Endometrial microvascular endothelial cells (primary cell): ENCODE data around the gene MRPL14. TPM values are rescaled to one million over a fixed set of nuclear protein-coding genes. Genes with fewer than 3 reads are reported as not detected.
"Not testable (repeated sequence)": the region's sequence is repeated elsewhere in the genome, so short reads cannot be mapped to it uniquely, and the experiment has no call there.

Experiments
- in situ Hi-C: cut with HindIII; loops from 2 replicates; pipeline ENCODE4 v1.10.0; 2017; ENCODE audit warnings: low sequenced_read_pairs, low pct_unique_long_range_greater_than_20kb; ENCODE audit errors: inconsistent ontology term
- total RNA-seq: library from RNA; depleted of rRNA; stranded (reverse); fragments of >200 nt; gene quantifications from one replicate; pipeline ENCODE4 v1.2.3, GENCODE V29; 2015; ENCODE audit errors: inconsistent ontology term

The MRPL14 gene
- total RNA-seq, 1 donor from 2014 or later, result 50.4 TPM

- in situ Hi-C loops, result loop anchor here (10.0 kb wide), 1 partner anchor 128 kb away; no protein-coding TSS in a partner anchor
These were observed 20.2 kb downstream of the MRPL14 start for GRCh38 chr6:44107017-44107416.

GRCh38 chr6:44105993-44106740, 21.1 kb downstream of the MRPL14 start:
- in situ Hi-C loops, result loop anchor here (10.0 kb wide), 1 partner anchor 129 kb away; no protein-coding TSS in a partner anchor

- in situ Hi-C loops, result loop anchor here (10.0 kb wide), 1 partner anchor 130 kb away; no protein-coding TSS in a partner anchor
These were observed 22.1 kb downstream of the MRPL14 start for GRCh38 chr6:44105146-44105545.

GRCh38 chr6:44104481-44105021, 22.7 kb downstream of the MRPL14 start:
- in situ Hi-C loops, result loop anchor here (10.0 kb wide), 1 partner anchor 130 kb away; no protein-coding TSS in a partner anchor

- in situ Hi-C loops, result loop anchor here (10.0 kb wide), 1 partner anchor 132 kb away; no protein-coding TSS in a partner anchor
These were observed 24.7 kb downstream of the MRPL14 start for GRCh38 chr6:44102527-44102926.

GRCh38 chr6:44101832-44102231, 25.4 kb downstream of the MRPL14 start:
- in situ Hi-C loops, result loop anchor here (10.0 kb wide), 1 partner anchor 133 kb away; no protein-coding TSS in a partner anchor

GRCh38 chr6:44100088-44100550, 27.1 kb downstream of the MRPL14 start:
- in situ Hi-C loops, result loop anchor here (10.0 kb wide), 1 partner anchor 135 kb away; no protein-coding TSS in a partner anchor

GRCh38 chr6:44099192-44099591, 28.1 kb downstream of the MRPL14 start:
- in situ Hi-C loops, result no loop called here

GRCh38 chr6:44097782-44098317, 29.4 kb downstream of the MRPL14 start:
- in situ Hi-C loops, result no loop called here

- in situ Hi-C loops, result no loop called here
These were observed 30.6 kb downstream of the MRPL14 start for GRCh38 chr6:44096612-44097011.

GRCh38 chr6:44095243-44095623, 32.0 kb downstream of the MRPL14 start:
- in situ Hi-C loops, result not testable (repeated sequence)

- in situ Hi-C loops, result no loop called here
These were observed 32.6 kb downstream of the MRPL14 start for GRCh38 chr6:44094403-44095242.

- in situ Hi-C loops, result no loop called here
These were observed 33.4 kb downstream of the MRPL14 start for GRCh38 chr6:44093750-44094402.

GRCh38 chr6:44093066-44093465, 34.2 kb downstream of the MRPL14 start:
- in situ Hi-C loops, result no loop called here

- in situ Hi-C loops, result no loop called here
These were observed 35.0 kb downstream of the MRPL14 start for GRCh38 chr6:44091981-44092884.

GRCh38 chr6:44091356-44091755, 35.9 kb downstream of the MRPL14 start:
- in situ Hi-C loops, result not testable (repeated sequence)

GRCh38 chr6:44090465-44090864, 36.8 kb downstream of the MRPL14 start:
- in situ Hi-C loops, result no loop called here
